H9 (cell line): ENCODE measurements around the gene GNAO1. TPM values are rescaled to one million over a fixed set of nuclear protein-coding genes. Genes with fewer than 3 reads are reported as not detected.

Source experiments
- DNase-seq: peaks from one replicate; pipeline ENCODE4 v3.0.0-alpha.2; 2017
- H2AFZ ChIP-seq: one replicate; pipeline ENCODE4 v1.6.1; 2013; ENCODE audit warnings: mild to moderate bottlenecking, low read length, control low read depth, moderate library complexity
- H2AK5ac ChIP-seq: 2 replicates; pipeline ENCODE4 v1.6.1; 2013; ENCODE audit warnings: low read length, control low read depth, mixed read lengths; ENCODE audit not compliant: insufficient read length
- H2BK120ac ChIP-seq: one replicate; pipeline ENCODE4 v1.6.1; 2013; ENCODE audit warnings: low read depth, mild to moderate bottlenecking, low read length, control low read depth, inconsistent platforms; ENCODE audit not compliant: poor library complexity, severe bottlenecking
- H2BK12ac ChIP-seq: 2 replicates; pipeline ENCODE4 v1.6.1; 2013; ENCODE audit warnings: low read length, control low read depth, mixed read lengths, low read depth; ENCODE audit not compliant: insufficient read length
- H2BK15ac ChIP-seq: 2 replicates; pipeline ENCODE4 v1.6.1; 2013; ENCODE audit warnings: low read depth, low read length, control low read depth
- H2BK20ac ChIP-seq: one replicate; pipeline ENCODE4 v1.6.1; 2013; ENCODE audit warnings: low read depth, mild to moderate bottlenecking, low read length, control low read depth, inconsistent platforms; ENCODE audit not compliant: poor library complexity, severe bottlenecking
- H2BK5ac ChIP-seq: 2 replicates; pipeline ENCODE4 v1.6.1; 2013; ENCODE audit warnings: low read length, control low read depth, mixed read lengths; ENCODE audit not compliant: insufficient read length
- H3K14ac ChIP-seq: 2 replicates; pipeline ENCODE4 v1.6.1; 2013; ENCODE audit warnings: low read length, control low read depth; ENCODE audit not compliant: insufficient read depth
- H3K18ac ChIP-seq: 2 replicates; pipeline ENCODE4 v1.6.1; 2013; ENCODE audit warnings: low read depth, mild to moderate bottlenecking, mixed read lengths, low read length, control low read depth; ENCODE audit not compliant: insufficient read length
- H3K23ac ChIP-seq: 2 replicates; pipeline ENCODE4 v1.6.1; 2013; ENCODE audit warnings: low read length, control low read depth, mixed read lengths, low read depth; ENCODE audit not compliant: insufficient read length
- H3K23me2 ChIP-seq: 2 replicates; pipeline ENCODE4 v1.6.1; 2013; ENCODE audit warnings: low read depth, mild to moderate bottlenecking, mixed read lengths, low read length, control low read depth; ENCODE audit not compliant: insufficient read length, poor library complexity, severe bottlenecking
- H3K27ac ChIP-seq: 2 replicates; pipeline ENCODE4 v1.5.1; 2013; ENCODE audit warnings: low read length, control low read depth, mixed read lengths, low read depth; ENCODE audit not compliant: insufficient read length
- H3K27me3 ChIP-seq: 2 replicates; pipeline ENCODE4 v1.6.1; 2013; ENCODE audit warnings: low read length, control low read depth, inconsistent platforms; ENCODE audit not compliant: insufficient read depth
- H3K4ac ChIP-seq: 2 replicates; pipeline ENCODE4 v1.6.1; 2013; ENCODE audit warnings: low read depth, mild to moderate bottlenecking, control low read depth, inconsistent platforms, low read length, moderate library complexity
- H3K4me1 ChIP-seq: 2 replicates; pipeline ENCODE4 v1.6.1; 2013; ENCODE audit warnings: low read length, control low read depth, inconsistent platforms; ENCODE audit not compliant: insufficient read depth
- H3K4me2 ChIP-seq: 2 replicates; pipeline ENCODE4 v1.6.1; 2013; ENCODE audit warnings: low read length, control low read depth, mixed read lengths; ENCODE audit not compliant: insufficient read length, insufficient read depth
- H3K56ac ChIP-seq: 2 replicates; pipeline ENCODE4 v1.6.1; 2013; ENCODE audit warnings: low read depth, mild to moderate bottlenecking, mixed read lengths, low read length, control low read depth; ENCODE audit not compliant: insufficient read length
- H3K79me1 ChIP-seq: 2 replicates; pipeline ENCODE4 v1.6.1; 2013; ENCODE audit warnings: low read depth, mild to moderate bottlenecking, moderate library complexity, low read length, control low read depth, inconsistent platforms; ENCODE audit not compliant: insufficient read depth, poor library complexity, severe bottlenecking
- H3K79me2 ChIP-seq: 2 replicates; pipeline ENCODE4 v1.6.1; 2013; ENCODE audit warnings: low read length, control low read depth, inconsistent platforms; ENCODE audit not compliant: insufficient read depth
- H3K9ac ChIP-seq: 2 replicates; pipeline ENCODE4 v1.6.1; 2013; ENCODE audit warnings: low read length, control low read depth, mixed read lengths; ENCODE audit not compliant: insufficient read length; ENCODE audit errors: extremely low read depth
- H3K9me3 ChIP-seq: one replicate; pipeline ENCODE4 v1.6.1; 2013; ENCODE audit warnings: low read depth, low read length, inconsistent platforms; ENCODE audit not compliant: control insufficient read depth
- H3T11ph ChIP-seq: one replicate; pipeline ENCODE4 v1.6.1; 2013; ENCODE audit warnings: mild to moderate bottlenecking, low read length, control low read depth, inconsistent platforms
- H4K20me1 ChIP-seq: one replicate; pipeline ENCODE4 v1.6.1; 2013; ENCODE audit not compliant: control insufficient read depth, insufficient read length, insufficient read depth
- H4K5ac ChIP-seq: 2 replicates; pipeline ENCODE4 v1.6.1; 2013; ENCODE audit warnings: low read depth, mild to moderate bottlenecking, mixed read lengths, low read length, control low read depth; ENCODE audit not compliant: insufficient read length
- H4K8ac ChIP-seq: replicated peaks from 2 replicates; pipeline ENCODE4 v1.6.1; 2013; ENCODE audit warnings: low read length, control low read depth, mixed read lengths, low read depth; ENCODE audit not compliant: insufficient read length
- H4K91ac ChIP-seq: 2 replicates; pipeline ENCODE4 v1.6.1; 2013; ENCODE audit warnings: low read depth, mild to moderate bottlenecking, moderate library complexity, mixed read lengths, low read length, control low read depth; ENCODE audit not compliant: insufficient read length
- H3K27ac Mint-ChIP-seq, 3 experiments: 2 replicates in 2 of 3; 3 replicates in 1 of 3; pipeline ENCODE4 v1.8.0; 2020 to 2021; ENCODE audit warnings: mixed read lengths in 3 of 3, mild to moderate bottlenecking in 1 of 3, moderate library complexity in 1 of 3
- H3K27me3 Mint-ChIP-seq: 2 replicates; pipeline ENCODE4 v1.8.0; 2021; ENCODE audit warnings: low read depth, mild to moderate bottlenecking, moderate library complexity, mixed read lengths
- H3K36me3 Mint-ChIP-seq, 3 experiments: 2 replicates in 2 of 3; 3 replicates in 1 of 3; pipeline ENCODE4 v1.8.0; 2020 to 2021; ENCODE audit warnings: low read depth in 3 of 3, mixed read lengths in 3 of 3; ENCODE audit not compliant: insufficient read depth in 1 of 3
- H3K4me1 Mint-ChIP-seq, 2 experiments: 2 replicates each; pipeline ENCODE4 v1.8.0; 2020; ENCODE audit warnings: mixed read lengths in 2 of 2
- H3K4me3 Mint-ChIP-seq, 2 experiments: 2 replicates in 1 of 2; 3 replicates in 1 of 2; pipeline ENCODE4 v1.8.0; 2020 to 2021; ENCODE audit warnings: mild to moderate bottlenecking in 2 of 2, mixed read lengths in 2 of 2, moderate library complexity in 1 of 2
- H3K9me3 Mint-ChIP-seq, 2 experiments: 2 replicates in 1 of 2; 3 replicates in 1 of 2; pipeline ENCODE4 v1.8.0; 2020; ENCODE audit warnings: mild to moderate bottlenecking in 2 of 2, mixed read lengths in 2 of 2, moderate library complexity in 1 of 2
- CTCF ChIP-seq: fragments of 200-600 bp; sonication (generic); conservative IDR thresholded peaks from 3 replicates; pipeline ENCODE4 v1.8.0; 2021; ENCODE audit warnings: antibody characterized with exemption, mild to moderate bottlenecking
- WGBS: extraction: QIAGEN DNeasy Blood & Tissue Kit; methylation state at CpG from one replicate; pipeline ENCODE4 v1.1.7; 2013; ENCODE audit warnings: missing lambda C conversion rate, low lambda C conversion rate, mixed read lengths; ENCODE audit not compliant: insufficient read length; ENCODE audit errors: extremely low coverage; 5-methylcytosine and 5-hydroxymethylcytosine counted together
- total RNA-seq: library from RNA; stranded (reverse); gene quantifications from 2 replicates; pipeline ENCODE4 v1.2.1, GENCODE V29; 2021

The GNAO1 gene
- total RNA-seq, 1 experiment from 2014 or later: 16.9 TPM

GRCh38 chr16:56328276-56329022 lies 137.2 kb downstream of the GNAO1 start:
- no peak overlapping the region for H2AK5ac ChIP-seq
- H4K8ac ChIP-seq: no peak overlapping the region
- H3K79me1 ChIP-seq: no peaks in the 10 kb centered on the region
- H3K27ac Mint-ChIP-seq: no peak overlapping the region; a peak in 2 of 7 replicates
- no peak overlapping the region for H2AFZ ChIP-seq
- no peaks in the 10 kb centered on the region for H3K79me2 ChIP-seq
- no peaks in the 10 kb centered on the region for H3K4me1 Mint-ChIP-seq
- H3K23ac ChIP-seq: no peak overlapping the region
- no CpG with 5 or more reads among the region's 22 CpGs for WGBS
- no peak overlapping the region for H3K4me2 ChIP-seq
- no peak overlapping the region for H3K56ac ChIP-seq
- TF ChIP-seq CTCF: no peak
- H3K36me3 Mint-ChIP-seq: no peaks in the 10 kb centered on the region; a peak in 1 of 7 replicates
- H2BK120ac ChIP-seq: no peak overlapping the region
- no peaks in the 10 kb centered on the region for H4K20me1 ChIP-seq
- no peaks in the 10 kb centered on the region for H3K9me3 ChIP-seq
- no peak overlapping the region for H4K5ac ChIP-seq
- no peak overlapping the region for H3K18ac ChIP-seq
- no peaks in the 10 kb centered on the region for H3K23me2 ChIP-seq
- no peak overlapping the region for H2BK20ac ChIP-seq
- no peak overlapping the region for H2BK15ac ChIP-seq
- no peaks in the 10 kb centered on the region for H3K9me3 Mint-ChIP-seq
- no peak overlapping the region for H3K14ac ChIP-seq
- H3K9ac ChIP-seq: no peak overlapping the region
- H3K4me3 Mint-ChIP-seq: no peak overlapping the region
- no peak overlapping the region for H3T11ph ChIP-seq
- no peak overlapping the region for H3K4ac ChIP-seq
- no peaks in the 10 kb centered on the region for H3K27me3 ChIP-seq
- no peaks in the 10 kb centered on the region for H3K4me1 ChIP-seq
- H2BK5ac ChIP-seq: no peak overlapping the region
- H2BK12ac ChIP-seq: no peak overlapping the region
- H3K27ac ChIP-seq: no peak overlapping the region
- DNase-seq: no peak
- H3K27me3 Mint-ChIP-seq: peaks cover 1% of the 10 kb centered on the region; the same call in 1 of the 2 replicates
- H4K91ac ChIP-seq: no peak overlapping the region
